ENCODE data around the gene FOSL1.

FOSL1 gene

DNA sequence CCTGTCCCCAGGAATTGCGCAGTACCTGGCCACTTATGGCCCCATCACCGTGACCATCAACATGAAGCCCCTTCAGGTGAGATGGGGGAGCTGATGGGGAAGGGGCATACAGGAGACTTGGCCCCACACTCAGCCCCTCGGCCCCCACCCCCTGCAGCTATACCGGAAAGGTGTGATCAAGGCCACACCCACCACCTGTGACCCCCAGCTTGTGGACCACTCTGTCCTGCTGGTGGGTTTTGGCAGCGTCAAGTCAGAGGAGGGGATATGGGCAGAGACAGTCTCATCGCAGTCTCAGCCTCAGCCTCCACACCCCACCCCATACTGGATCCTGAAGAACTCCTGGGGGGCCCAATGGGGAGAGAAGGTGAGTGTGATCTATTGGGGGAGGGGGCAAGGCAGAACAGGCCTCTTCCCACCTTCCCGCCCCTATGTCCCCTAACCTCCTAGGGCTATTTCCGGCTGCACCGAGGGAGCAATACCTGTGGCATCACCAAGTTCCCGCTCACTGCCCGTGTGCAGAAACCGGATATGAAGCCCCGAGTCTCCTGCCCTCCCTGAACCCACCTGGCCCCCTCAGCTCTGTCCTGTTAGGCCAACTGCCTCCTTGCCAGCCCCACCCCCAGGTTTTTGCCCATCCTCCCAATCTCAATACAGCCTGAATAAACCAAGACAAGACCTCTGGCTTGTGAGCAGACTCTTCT lies 17.0 kb downstream of the FOSL1 start:
- no peak for DNase-seq (ENCODE audit: low spot score)
- TF ChIP-seq, protein P1, sequence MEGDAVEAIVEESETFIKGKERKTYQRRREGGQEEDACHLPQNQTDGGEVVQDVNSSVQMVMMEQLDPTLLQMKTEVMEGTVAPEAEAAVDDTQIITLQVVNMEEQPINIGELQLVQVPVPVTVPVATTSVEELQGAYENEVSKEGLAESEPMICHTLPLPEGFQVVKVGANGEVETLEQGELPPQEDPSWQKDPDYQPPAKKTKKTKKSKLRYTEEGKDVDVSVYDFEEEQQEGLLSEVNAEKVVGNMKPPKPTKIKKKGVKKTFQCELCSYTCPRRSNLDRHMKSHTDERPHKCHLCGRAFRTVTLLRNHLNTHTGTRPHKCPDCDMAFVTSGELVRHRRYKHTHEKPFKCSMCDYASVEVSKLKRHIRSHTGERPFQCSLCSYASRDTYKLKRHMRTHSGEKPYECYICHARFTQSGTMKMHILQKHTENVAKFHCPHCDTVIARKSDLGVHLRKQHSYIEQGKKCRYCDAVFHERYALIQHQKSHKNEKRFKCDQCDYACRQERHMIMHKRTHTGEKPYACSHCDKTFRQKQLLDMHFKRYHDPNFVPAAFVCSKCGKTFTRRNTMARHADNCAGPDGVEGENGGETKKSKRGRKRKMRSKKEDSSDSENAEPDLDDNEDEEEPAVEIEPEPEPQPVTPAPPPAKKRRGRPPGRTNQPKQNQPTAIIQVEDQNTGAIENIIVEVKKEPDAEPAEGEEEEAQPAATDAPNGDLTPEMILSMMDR (IDR thresholded peaks at IDR 0.05; ENCODE audit: extremely low read depth, insufficient read depth, missing control alignments): no peak
- in situ Hi-C loops (cut with MboI; ENCODE audit: low pct_unique_long_range_greater_than_20kb, low sequenced_read_pairs, unreplicated experiment): loop anchor here (5.0 kb wide), 1 partner anchor 104 kb away; no protein-coding TSS in a partner anchor

DNA sequence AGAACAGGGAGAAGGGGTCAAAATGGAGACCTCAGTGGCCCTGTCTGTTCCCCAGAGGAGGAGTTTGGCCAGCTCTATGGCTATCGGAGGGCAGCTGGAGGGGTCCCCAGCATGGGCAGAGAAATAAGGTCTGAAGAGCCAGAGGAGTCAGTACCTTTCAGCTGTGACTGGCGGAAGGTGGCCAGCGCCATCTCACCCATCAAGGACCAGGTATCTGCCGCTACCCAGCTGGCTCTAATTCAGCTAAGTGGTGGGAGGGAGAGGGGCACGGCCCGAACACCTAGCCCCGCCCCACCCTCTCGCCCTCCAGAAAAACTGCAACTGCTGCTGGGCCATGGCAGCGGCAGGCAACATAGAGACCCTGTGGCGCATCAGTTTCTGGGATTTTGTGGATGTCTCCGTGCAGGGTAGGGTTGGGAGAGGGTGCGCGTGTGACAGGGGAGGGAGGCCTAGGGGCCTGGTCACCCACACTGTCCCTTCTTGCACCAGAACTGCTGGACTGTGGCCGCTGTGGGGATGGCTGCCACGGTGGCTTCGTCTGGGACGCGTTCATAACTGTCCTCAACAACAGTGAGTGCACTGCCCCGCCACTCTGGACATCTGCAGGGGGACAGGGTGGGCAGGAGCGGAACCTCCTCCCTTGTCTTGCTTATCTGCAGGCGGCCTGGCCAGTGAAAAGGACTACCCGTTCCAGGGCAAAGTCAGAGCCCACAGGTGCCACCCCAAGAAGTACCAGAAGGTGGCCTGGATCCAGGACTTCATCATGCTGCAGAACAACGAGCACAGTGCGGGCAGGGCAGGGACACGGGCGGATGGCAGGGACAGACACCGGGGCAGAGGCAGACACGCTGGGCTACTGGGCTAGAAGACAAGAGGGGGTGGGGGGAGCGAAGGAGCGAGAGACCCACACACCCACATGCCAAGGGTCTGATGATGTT lies 17.8 kb downstream of the FOSL1 start:
- TF ChIP-seq, protein P1 (IDR thresholded peaks at IDR 0.05; ENCODE audit: extremely low read depth, insufficient read depth, missing control alignments): no peak
- in situ Hi-C loops (cut with MboI; ENCODE audit: low pct_unique_long_range_greater_than_20kb, low sequenced_read_pairs, unreplicated experiment): loop anchor here (5.0 kb wide), 1 partner anchor 105 kb away; no protein-coding TSS in a partner anchor
- no peak for DNase-seq (ENCODE audit: low spot score)

DNA sequence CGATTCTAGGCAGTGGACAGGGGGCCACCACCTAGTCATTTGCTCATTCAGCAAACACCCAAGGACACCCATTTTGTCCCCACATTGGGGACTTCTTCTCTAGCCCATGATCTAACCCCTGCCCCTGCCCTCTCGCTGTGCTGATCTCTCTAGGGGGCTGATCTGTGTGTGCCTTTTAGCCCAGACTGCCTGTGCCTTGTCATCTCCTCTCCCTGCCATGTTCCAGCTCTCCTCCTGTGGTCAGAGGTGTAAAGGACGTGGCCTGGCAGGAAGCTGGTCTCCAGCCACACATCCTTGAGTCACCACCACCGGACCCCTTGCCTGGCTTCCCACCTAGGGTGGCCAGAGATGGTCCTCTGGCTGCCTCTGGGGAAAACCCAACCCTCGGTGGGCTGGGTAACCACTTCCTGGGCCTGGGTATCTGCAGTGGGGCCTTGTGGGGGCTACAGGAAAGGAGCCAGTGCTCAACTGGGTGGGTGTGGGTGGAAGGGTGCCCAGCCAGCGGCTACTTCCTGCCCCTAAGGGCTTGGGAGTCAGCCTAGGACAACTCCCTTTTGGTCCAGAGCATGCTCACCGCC lies 19.3 kb downstream of the FOSL1 start:
- DNase-seq (ENCODE audit: low spot score): no peak
- in situ Hi-C loops (cut with MboI; ENCODE audit: low pct_unique_long_range_greater_than_20kb, low sequenced_read_pairs, unreplicated experiment): loop anchor here (5.0 kb wide), 1 partner anchor 106 kb away; no protein-coding TSS in a partner anchor

DNA sequence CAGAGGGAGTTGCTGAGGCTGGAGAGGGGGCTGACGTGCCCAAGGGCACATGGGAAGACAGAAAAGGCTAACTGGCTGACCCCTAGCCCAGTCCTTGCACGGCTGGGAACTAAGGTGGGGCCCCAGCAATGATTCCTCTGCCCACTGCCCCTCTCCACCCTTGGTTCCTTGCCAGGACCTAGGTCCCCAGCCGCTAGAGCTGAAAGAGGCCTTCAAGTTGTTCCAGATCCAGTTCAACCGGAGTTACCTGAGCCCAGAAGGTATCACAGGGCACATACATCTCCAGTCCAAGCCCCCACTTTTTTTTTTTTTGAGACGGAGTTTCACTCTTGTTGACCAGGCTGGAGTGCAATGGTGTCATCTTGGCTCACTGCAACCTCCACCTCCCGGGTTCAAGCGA lies 20.2 kb downstream of the FOSL1 start:
- TF ChIP-seq, protein P1 (IDR thresholded peaks at IDR 0.05; ENCODE audit: extremely low read depth, insufficient read depth, missing control alignments): no peak
- in situ Hi-C loops (cut with MboI; ENCODE audit: low pct_unique_long_range_greater_than_20kb, low sequenced_read_pairs, unreplicated experiment): loop anchor here (5.0 kb wide), 1 partner anchor 107 kb away; no protein-coding TSS in a partner anchor
- no peak for DNase-seq (ENCODE audit: low spot score)

More for the DNA sequence above, 19.3 kb downstream of the FOSL1 start:
- TF ChIP-seq, protein P1 (IDR thresholded peaks at IDR 0.05; ENCODE audit: extremely low read depth, insufficient read depth, missing control alignments): no peak

DNA sequence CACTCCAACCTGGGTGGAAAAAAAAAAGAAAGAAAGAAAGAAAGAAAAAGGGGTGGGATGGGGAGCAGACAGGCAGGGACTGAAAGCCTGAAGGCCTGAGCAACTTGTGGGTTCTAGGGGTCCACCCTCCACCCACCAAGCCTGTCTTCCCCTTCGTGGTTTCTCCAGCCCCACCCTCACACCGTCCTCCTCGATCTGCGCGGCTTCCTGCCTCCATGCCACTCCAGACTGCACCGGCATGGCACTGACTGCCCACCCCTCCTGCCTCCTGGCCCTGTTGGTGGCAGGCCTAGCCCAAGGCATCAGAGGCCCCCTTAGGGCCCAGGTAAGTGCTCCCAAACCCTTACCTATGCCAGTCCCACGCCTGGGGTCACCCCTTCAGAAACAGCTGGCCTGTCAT lies 20.6 kb downstream of the FOSL1 start, which contains the start of gene CTSW:
CTSW (plus strand) TSS at position 221 of the 400 bp plus-strand sequence; CDS start at position 239, 18 bp downstream.
- no peak for DNase-seq (ENCODE audit: low spot score)
- in situ Hi-C loops (cut with MboI; ENCODE audit: low pct_unique_long_range_greater_than_20kb, low sequenced_read_pairs, unreplicated experiment): loop anchor here (5.0 kb wide), 1 partner anchor 108 kb away; no protein-coding TSS in a partner anchor
- TF ChIP-seq, protein P1 (IDR thresholded peaks at IDR 0.05; ENCODE audit: extremely low read depth, insufficient read depth, missing control alignments): no peak
